K562 treated with DMSO at 1 percent for 24 hours (cell line): ENCODE results near the gene TRIM24. TPM values are rescaled to one million over a fixed set of nuclear protein-coding genes. Genes with fewer than 3 reads are reported as not detected.

Experiments used
- total RNA-seq: library from RNA; unstranded; fragments of 300-600 nt; gene quantifications from 2 replicates; pipeline ENCODE4 v1.2.3, GENCODE V29; 2022; ENCODE audit warnings: low read depth; ENCODE audit not compliant: insufficient read depth

TRIM24 gene
- total RNA-seq = 37.1 and 38.1 TPM in 2 replicates

DNA sequence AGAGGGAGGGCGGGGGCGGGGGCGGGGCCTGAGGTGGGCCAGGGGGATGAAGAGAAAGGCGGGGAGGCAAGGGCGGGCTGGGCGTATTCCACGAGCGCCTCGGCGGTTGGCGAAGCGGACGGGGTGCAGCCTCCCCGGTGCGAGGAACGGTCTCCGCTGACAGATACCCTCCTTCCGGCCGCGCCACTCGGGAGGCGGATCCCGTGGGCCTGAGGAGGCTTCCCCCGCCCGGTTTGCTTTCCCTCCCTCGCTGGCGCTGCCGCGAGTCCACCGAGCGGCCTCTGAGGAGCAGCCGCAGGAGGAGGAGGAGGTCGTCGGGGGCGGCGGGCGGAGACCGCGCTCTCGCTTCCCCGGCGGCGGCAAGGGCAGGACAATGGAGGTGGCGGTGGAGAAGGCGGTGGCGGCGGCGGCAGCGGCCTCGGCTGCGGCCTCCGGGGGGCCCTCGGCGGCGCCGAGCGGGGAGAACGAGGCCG lies at the start of gene TRIM24:
Gene TRIM24, plus strand, starts transcription at position 84 of the 473 bp plus-strand sequence. Its CDS starts 290 bp downstream, at position 374.

Other genes starting within 250 kb of the TRIM24 start
- gene SVOPL, start 241.1 kb downstream of the TRIM24 start, total RNA-seq = not detected in 2 replicates